IPS-11a (cell line): ENCODE measurements around the gene PMEL.
"Not testable (repeated sequence)": the region's sequence is repeated elsewhere in the genome, so short reads cannot be mapped to it uniquely, and the experiment has no call there.

Experiments
- H3K4me3 ChIP-seq: one replicate; pipeline ENCODE4 v1.5.1; 2013; ENCODE audit warnings: low read depth, low read length, control low read depth

PMEL gene

DNA sequence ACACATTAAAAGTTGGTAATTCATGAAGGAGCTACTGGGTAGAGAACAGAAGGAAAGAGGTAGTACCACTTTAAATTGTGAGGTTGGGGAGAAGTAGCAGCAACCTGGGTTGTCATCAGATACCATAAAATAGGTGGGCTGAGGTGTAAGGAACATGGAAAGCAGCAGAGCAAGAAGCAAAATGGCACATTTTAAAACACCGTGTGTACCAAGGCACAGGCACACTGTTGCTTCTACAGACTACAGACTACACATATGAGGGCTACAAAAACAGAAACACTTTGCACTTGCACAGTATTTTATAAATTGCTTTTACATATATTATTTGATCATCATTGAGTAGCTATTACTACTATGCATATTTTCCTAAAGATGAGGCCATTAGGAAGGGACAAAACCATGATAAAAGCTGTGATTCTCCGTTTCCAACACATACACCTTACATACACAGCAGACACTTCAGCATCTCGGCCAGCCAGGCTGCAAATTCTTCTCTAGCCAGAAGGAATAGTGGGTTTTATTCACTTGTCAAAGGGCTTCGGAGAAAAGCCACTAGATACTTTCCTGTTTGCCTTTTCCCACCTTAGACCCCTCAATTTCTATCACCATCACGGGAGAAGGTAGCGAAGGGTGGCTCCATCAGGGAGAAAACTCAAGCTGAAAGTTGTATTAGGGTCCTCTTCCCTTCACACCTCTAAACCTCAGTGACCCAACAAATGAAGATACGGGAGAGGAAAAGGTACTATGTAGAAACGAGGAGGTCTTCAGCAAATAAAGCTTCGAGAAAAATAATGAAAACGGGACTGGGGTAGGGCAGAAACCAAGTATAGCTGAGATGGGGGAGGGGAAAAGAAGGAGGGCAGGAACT is 39.7 kb downstream of the PMEL start:
- H3K4me3 ChIP-seq, result peak overlapping the region; percentile 99

- H3K4me3 ChIP-seq, result no peak overlapping the region
Measured at GRCh38 chr12:55925371-55925770, 40.5 kb downstream of the PMEL start.

DNA sequence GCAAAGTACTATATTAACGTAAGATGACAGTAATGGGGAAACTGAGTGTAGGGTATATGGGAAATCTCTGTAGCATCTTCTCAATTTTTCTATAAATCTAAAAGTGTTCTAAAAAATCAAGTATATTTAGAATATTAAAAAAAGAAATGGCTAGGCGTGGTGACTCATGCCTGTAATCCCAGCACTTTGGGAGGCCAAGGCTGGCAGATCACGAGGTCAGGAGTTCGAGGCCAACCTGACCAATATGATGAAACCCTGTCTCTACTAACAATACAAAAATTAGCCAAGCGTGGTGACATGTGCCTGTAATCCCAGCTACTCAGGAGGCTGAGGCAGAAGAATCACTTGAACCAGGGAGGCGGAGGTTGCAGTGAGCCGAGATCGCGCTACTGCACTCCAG is 42.2 kb downstream of the PMEL start:
- H3K4me3 ChIP-seq, result not testable (repeated sequence)

GRCh38 chr12:55922126-55922525 is 43.7 kb downstream of the PMEL start:
- H3K4me3 ChIP-seq, result no peak overlapping the region

- not testable (repeated sequence) for H3K4me3 ChIP-seq
Measured at GRCh38 chr12:55919032-55919431, 46.8 kb downstream of the PMEL start.

DNA sequence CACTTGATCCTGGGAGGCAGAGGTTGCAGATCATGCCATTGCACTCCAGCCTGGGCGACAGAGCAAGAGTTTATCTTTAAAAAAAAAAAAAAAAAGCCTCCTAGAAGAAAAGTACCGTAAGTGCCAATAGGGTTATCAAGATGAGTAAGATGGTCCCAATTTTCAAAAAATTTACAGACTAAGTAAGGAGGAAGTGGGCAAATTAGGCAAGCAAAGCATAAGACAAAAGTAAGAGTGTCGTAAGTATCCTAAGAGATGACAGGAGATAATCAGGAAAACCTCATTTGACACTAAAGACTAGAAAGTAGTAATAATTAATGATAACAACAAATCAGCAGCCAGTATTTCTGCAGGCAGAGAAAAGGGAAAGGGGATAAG is 50.4 kb downstream of the PMEL start:
- H3K4me3 ChIP-seq, result no peak overlapping the region

GRCh38 chr12:55912908-55913307 is 52.9 kb downstream of the PMEL start:
- H3K4me3 ChIP-seq, result no peak overlapping the region

DNA sequence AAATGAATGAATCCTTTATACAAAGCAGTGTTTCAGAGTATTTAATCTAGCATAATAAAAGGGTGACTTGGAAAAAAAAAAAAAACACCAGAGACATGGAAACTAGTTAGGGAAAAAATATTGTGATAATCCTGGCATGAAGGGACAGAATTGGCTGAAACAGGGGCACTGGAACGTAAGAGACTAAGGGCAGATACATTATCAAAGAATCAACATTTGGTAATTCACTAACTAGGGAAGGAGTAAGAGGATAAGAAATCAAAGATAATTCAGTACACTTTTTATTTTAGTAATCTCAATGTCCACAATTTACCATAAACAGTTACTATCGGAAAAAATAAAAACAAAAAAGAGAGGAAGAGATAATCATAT is 56.3 kb downstream of the PMEL start:
- H3K4me3 ChIP-seq, result no peak overlapping the region

DNA sequence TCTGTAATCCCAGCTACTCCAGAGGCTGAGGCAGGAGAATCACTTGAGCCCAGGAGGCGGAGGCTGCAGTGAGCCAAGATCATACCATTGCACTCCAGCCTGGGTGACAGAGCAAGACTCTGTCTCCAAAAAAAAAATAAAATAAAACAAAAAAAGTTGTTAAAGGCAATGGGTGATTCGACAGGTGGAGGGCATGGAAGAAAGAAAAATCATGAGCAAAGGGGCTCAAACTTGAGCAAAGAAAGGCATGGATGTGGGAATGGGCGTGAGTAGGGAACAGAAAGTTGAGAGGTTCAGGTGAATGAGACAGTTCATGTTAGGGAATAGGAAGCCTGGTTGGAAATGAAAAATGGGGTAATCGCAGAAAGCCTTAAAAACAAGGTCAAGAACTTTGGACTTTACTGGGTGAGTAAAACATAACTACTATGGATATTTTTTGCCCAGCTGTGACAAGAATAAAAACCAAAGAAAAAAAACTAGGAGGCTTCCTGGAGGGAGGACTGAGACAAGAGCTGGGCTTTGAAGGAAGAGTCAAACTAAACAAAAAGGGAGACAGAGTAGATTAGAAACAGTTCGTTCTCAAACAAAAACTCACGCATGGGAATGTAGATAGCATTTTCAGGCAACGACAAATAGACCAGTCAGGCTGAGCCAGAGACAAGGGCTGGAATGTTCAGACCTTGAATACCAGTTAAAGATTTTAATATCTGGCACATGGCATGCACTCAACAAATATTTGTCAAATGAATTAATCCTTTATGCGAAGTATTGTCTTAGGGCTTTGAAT is 56.9 kb downstream of the PMEL start:
- H3K4me3 ChIP-seq, result no peak overlapping the region

- H3K4me3 ChIP-seq, result no peak overlapping the region
Measured at GRCh38 chr12:55906056-55906455, 59.8 kb downstream of the PMEL start.
